Hepatic stellate cell (primary cell): Measurements from ENCODE around the gene PTBP1.
A peak's percentile ranks its signal among the peaks of the same experiment; 100 is the strongest.

Experiments used
- DNase-seq: peaks from one replicate; pipeline ENCODE4 v3.0.0; 2011; ENCODE audit warnings: low spot score

Gene PTBP1

GRCh38 chr19:796692-797527, at the start of gene PTBP1:
Gene PTBP1, plus strand, starts transcription at chr19:797452. Its CDS starts 46 bp downstream, at chr19:797498.
- peak; percentile 99 for DNase-seq

GRCh38 chr19:748274-748598, 49.0 kb upstream of the PTBP1 start:
- no peak for DNase-seq

GRCh38 chr19:749811-750210, 47.4 kb upstream of the PTBP1 start:
- DNase-seq = no peak

GRCh38 chr19:750640-751423, 46.4 kb upstream of the PTBP1 start, which contains the start of gene MISP:
Gene MISP, plus strand, starts transcription at chr19:751112. Its CDS starts 5,835 bp downstream, at chr19:756947.
- DNase-seq = no peak

GRCh38 chr19:751501-752341, 45.5 kb upstream of the PTBP1 start:
- peak; percentile 99 for DNase-seq

- peak; percentile 94 for DNase-seq
Observed at GRCh38 chr19:752652-753517, 44.4 kb upstream of the PTBP1 start.

GRCh38 chr19:754530-754929, 42.7 kb upstream of the PTBP1 start:
- DNase-seq = no peak

- DNase-seq = no peak
Observed at GRCh38 chr19:755063-755462, 42.2 kb upstream of the PTBP1 start.

- DNase-seq = peak; percentile 74
Observed at GRCh38 chr19:756236-756635, 41.0 kb upstream of the PTBP1 start.

GRCh38 chr19:756821-757688, 40.2 kb upstream of the PTBP1 start:
- no peak for DNase-seq

- no peak for DNase-seq
Observed at GRCh38 chr19:757811-758668, 39.2 kb upstream of the PTBP1 start.

GRCh38 chr19:763181-763580, 34.1 kb upstream of the PTBP1 start:
- DNase-seq = no peak

GRCh38 chr19:763869-764268, 33.4 kb upstream of the PTBP1 start:
- DNase-seq = no peak

- DNase-seq = no peak
Observed at GRCh38 chr19:764301-764700, 33.0 kb upstream of the PTBP1 start.

- DNase-seq = no peak
Observed at GRCh38 chr19:765179-765738, 32.0 kb upstream of the PTBP1 start.

- DNase-seq = peak; percentile 89
Observed at GRCh38 chr19:768424-768823, 28.8 kb upstream of the PTBP1 start.

GRCh38 chr19:769616-770015, 27.6 kb upstream of the PTBP1 start:
- no peak for DNase-seq

GRCh38 chr19:771332-771785, 25.9 kb upstream of the PTBP1 start:
- DNase-seq = peak; percentile 69

GRCh38 chr19:772063-772462, 25.2 kb upstream of the PTBP1 start:
- no peak for DNase-seq
